Measurements from ENCODE around the gene MED20. TPM values are rescaled to one million over a fixed set of nuclear protein-coding genes. Genes with fewer than 3 reads are reported as not detected.
A peak's percentile ranks its signal among the peaks of the same experiment; 100 is the strongest.

The MED20 gene
- total RNA-seq, 1 donor from 2014 or later: 31.0 TPM

- DNase-seq (ENCODE audit: low read depth, low spot score): peak; percentile 36
Observed at GRCh38 chr6:41941280-41942066, 20.5 kb upstream of the MED20 start, which contains the start of gene CCND3. Gene CCND3, minus strand, starts transcription at chr6:41941808. Its CDS starts 159 bp downstream, at chr6:41941649.

GRCh38 chr6:41940759-41941279 is 19.9 kb upstream of the MED20 start:
- no peak for DNase-seq (ENCODE audit: low read depth, low spot score)

- DNase-seq (ENCODE audit: low read depth, low spot score): no peak
Observed at GRCh38 chr6:41939848-41940758, 19.2 kb upstream of the MED20 start.

GRCh38 chr6:41939176-41939847 is 18.4 kb upstream of the MED20 start:
- no peak for DNase-seq (ENCODE audit: low read depth, low spot score)

GRCh38 chr6:41938590-41939175 is 17.7 kb upstream of the MED20 start:
- DNase-seq (ENCODE audit: low read depth, low spot score): no peak

- no peak for DNase-seq (ENCODE audit: low read depth, low spot score)
Observed at GRCh38 chr6:41937861-41938574, 17.1 kb upstream of the MED20 start.

GRCh38 chr6:41937472-41937860 is 16.5 kb upstream of the MED20 start:
- no peak for DNase-seq (ENCODE audit: low read depth, low spot score)

GRCh38 chr6:41936073-41936837 is 15.3 kb upstream of the MED20 start:
- peak; percentile 48 for DNase-seq (ENCODE audit: low read depth, low spot score)

GRCh38 chr6:41935685-41936072 is 14.7 kb upstream of the MED20 start:
- DNase-seq (ENCODE audit: low read depth, low spot score): no peak

GRCh38 chr6:41935193-41935574 is 14.2 kb upstream of the MED20 start:
- no peak for DNase-seq (ENCODE audit: low read depth, low spot score)

- DNase-seq (ENCODE audit: low read depth, low spot score): no peak
Observed at GRCh38 chr6:41934278-41935192, 13.6 kb upstream of the MED20 start.

GRCh38 chr6:41932378-41932777 is 11.4 kb upstream of the MED20 start:
- DNase-seq (ENCODE audit: low read depth, low spot score): no peak

- DNase-seq (ENCODE audit: low read depth, low spot score): no peak
Observed at GRCh38 chr6:41931792-41932191, 10.9 kb upstream of the MED20 start.

- DNase-seq (ENCODE audit: low read depth, low spot score): no peak
Observed at GRCh38 chr6:41929924-41930323, 9.0 kb upstream of the MED20 start.

- DNase-seq (ENCODE audit: low read depth, low spot score): no peak
Observed at GRCh38 chr6:41927253-41927652, 6.3 kb upstream of the MED20 start.

- DNase-seq (ENCODE audit: low read depth, low spot score): no peak
Observed at GRCh38 chr6:41922154-41922553, 1.2 kb upstream of the MED20 start.

- no peak for DNase-seq (ENCODE audit: low read depth, low spot score)
Observed at GRCh38 chr6:41921712-41921998, 716 bp upstream of the MED20 start.

GRCh38 chr6:41917528-41917927 is 3.4 kb downstream of the MED20 start:
- peak; percentile 73 for DNase-seq (ENCODE audit: low read depth, low spot score)
